HK-2 (cell line): ENCODE data around the gene PAK6.

Experiments used
- DNase-seq: peaks from one replicate; pipeline ENCODE4 v3.0.0-alpha.2; 2018; ENCODE audit not compliant: unreplicated experiment

PAK6 gene

DNA sequence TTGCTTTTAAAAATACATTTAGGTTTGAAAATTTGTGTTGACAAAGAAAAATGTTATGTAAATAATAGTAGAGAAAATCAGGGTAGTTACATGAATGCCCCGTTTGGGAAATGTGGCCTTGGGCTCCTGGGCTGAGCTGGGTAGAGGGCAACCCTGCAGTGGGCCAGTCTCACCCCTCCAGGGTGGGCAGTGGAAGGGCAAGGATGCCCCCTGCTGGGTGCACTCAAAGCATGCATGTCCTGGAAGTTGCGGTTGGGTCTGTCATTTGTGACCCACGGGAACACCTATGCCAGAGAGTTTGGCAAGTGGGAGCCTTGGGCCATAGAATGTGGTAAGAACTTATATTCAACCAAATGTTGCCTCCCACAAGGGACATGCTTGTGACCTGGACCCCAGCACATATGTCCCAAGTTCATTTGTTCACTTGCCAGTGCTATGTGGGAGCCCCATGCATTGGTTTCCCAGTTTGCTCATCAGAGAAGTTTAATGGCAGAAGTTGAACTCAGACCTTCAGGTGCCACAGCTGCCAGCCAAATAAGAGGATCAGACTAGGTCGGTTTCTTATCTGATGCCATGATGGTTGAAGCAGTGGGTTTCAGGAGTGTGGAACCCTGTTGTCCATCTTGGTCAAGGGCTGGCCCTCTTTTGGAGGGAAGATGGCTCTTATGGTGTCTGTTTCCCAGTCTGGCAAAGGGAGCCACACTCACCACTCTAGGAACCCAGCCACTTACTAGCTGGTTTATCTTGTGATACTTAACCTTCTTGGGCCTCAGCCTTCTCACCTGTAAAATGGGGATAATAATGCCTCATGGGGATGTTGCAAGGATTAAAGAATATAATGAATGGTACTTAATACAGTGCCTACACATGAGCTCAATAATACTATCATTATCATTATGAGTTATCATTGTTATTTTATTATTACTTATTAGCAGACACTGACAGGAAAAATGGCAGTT is 71.4 kb downstream of the PAK6 start:
- DNase-seq, result no peak

DNA sequence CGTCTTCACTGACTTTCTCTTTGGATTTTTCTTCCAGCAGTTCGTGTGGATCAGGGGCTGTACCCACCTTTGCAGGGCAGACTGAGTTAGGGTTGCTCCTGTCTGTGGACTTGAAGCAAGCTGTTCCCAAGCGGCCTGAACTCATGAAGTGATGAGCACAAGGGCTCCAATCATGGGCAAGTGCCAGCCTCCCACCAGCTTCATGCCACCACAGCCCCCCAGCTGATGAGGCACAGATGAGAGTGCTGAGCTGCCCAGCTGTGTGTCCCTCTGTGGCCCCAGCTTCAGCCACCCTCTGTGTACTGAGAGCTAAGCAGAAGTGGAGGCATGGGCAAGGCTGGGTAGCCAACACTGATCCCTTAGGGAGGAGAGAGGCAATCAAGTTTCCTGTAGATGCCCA is 72.1 kb downstream of the PAK6 start:
- no peak for DNase-seq

DNA sequence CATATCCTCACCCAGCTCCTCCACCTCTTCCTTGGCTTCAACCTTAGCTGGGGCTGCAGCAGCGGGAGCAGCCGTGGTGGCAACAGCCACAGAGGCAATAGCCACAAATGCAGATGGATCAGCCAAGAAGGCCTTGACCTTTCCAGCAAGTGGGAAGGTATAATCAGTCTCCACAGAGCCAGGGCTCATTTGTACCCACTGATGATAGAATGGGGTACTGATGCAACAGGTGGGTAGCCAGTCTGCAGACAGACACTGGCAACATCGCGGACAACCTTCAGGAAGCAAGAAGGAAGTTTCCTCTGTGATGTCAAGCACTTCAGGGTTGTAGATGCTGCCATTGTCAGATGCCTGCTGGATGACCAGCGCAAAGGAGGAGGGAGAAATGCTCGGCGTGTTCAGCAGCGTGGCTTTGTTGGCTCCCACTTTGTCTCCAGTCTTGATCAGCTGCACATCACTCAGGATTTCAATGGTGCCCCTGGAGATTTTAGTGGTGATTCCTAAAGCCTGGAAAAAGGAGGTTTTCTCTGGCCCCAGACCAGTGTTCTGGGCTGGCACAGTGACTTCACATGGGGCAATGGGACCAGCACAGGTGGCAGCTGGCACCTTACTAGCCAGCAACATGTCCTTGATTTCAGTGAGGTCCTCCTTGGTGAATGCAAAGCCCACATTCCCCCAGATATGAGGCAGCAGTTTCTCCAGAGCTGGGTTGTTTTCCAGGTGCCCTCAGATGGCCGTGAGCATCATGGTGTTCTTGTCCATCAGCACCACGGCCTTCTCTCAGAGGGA is 73.7 kb downstream of the PAK6 start:
- no peak for DNase-seq

DNA sequence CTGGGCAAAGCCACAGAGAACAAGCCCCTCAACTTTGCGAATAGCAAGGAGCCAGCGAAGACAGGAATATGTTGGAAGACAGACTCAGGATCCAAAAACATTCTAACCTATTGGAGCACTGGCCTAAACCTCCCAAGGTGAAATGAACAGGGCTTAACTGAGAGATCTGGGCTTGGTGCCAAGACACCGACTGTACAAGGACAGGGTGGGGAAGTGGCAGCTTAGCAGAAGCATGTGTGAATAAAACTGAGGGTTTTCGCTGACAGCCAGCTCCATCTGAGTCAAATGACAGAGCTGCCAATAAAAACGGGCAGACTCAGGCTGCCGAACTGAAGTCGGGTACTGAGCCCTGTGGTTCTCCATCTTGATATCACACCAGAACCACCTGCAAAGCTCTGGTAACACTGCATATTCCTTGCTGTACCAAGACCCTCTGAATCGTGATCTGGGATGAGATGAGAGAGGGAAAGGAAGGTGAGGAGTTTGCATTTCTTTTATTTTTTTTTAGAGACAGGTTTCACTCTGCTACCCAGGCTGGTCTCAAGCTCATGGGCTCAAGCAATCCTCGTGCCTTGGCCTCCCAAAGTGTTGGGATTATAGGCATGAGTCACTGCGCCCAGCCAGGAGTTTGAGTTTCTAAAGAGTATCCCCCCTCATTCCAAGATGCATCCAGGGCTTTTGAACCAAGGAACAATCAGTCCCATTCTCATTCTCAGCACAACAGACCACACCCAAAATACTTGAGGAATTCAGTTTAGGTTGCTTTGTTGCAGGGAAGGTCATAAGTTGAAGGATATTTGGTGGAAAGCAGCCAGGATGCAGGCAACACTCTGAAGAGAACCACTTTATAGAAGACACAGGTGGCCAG is 74.9 kb downstream of the PAK6 start:
- no peak for DNase-seq

DNA sequence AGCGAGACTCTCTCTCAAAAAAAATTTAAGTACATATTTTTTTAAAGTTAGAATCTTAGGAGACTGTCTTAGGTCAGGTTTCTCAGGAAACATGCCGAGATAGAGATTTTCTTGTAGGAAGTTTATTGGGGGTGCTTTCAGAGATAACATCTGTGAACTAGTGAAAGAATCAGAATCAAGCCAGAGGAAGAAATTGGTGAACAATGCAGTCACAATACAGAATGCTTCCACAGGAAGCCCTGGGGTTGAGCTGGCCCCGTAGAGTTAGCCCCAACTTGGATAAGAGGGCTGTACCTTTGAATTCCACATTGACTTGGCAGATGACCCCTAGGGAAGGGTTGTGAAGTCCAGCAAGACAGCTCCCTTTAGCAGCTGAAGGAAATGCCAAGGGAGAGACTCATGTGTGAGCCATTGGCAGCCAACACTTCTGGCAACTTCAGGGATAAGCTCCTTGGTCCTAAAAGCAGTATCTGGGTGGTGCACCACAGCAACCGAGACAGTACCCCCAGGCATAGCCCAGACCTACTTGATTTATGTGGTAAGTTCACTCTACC is 75.9 kb downstream of the PAK6 start:
- DNase-seq, result no peak

DNA sequence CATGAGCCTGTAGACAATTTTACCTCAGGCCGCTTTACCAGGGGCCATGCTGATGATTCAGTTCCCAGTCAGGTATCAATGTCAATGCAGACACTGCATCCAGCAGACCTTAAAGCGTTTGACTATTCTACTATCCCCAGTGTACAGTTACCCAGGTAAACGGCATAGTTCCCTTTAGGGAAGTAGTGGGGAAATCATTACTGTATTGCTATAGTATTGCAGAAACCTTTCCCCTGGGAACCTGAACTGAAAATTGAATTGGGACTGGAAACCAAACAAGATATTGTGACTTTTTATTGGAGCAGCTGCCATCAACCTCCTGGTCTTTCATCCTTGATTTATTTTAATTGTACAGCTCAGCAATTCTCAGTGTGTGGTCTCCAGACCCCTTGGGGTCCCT is 78.1 kb downstream of the PAK6 start:
- no peak for DNase-seq

DNA sequence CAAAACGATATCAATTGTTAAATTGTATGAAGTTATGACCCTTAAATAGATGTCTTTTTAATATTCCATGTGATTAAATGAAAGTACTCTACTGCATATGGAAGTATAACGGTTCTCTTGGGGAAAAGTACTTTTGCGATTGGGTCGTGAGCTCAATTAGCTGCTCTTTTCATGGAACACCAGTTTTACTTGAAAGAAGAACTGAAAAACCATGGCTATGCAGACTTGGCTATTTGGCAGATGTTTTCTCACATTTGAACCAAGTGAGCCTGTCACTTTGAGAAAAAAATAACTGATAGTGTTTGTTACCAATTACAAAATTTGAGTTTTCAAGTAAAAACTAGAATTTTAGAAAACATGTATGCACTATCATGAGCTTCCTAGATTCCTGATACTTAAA is 78.7 kb downstream of the PAK6 start:
- no peak for DNase-seq

DNA sequence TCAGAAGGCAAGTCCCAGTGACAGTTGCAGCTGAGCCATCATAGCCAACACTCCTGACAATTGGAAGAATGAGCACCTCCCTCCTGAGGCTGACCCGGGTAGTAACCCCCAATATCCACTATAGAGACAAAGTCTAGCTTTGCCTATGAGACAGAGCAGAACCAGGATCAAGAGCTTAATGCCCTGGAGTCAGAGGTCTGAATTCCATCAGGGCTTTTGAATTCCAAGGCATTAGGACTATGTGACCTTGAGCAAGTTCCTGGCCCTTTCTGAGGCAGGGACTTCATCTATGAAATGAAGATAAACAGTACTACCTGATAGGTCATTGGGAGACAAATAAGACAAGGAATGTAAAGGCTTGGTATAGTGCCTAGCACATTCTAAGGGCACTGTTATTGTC is 81.5 kb downstream of the PAK6 start:
- DNase-seq, result no peak

DNA sequence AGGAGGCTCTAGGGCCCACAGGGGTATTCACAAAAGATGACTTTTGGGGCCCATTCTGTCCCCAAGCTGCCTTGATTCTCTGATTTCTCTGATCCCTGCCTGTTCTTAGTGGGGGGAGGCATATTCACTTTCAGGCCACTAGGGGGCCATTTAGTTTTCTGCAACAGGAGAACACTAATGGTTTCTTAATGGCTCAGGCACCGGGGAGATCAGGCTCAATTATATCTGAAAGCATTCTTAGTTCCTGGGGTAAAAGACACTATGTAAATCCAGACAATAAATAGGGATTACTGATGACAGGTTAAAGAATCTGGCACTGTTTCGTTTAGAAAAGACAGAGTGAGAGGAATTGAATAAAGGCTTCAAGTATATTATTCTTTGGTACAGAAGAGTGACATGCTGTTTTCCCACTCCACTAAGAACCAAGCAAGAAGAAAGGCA is 82.1 kb downstream of the PAK6 start:
- no peak for DNase-seq

DNA sequence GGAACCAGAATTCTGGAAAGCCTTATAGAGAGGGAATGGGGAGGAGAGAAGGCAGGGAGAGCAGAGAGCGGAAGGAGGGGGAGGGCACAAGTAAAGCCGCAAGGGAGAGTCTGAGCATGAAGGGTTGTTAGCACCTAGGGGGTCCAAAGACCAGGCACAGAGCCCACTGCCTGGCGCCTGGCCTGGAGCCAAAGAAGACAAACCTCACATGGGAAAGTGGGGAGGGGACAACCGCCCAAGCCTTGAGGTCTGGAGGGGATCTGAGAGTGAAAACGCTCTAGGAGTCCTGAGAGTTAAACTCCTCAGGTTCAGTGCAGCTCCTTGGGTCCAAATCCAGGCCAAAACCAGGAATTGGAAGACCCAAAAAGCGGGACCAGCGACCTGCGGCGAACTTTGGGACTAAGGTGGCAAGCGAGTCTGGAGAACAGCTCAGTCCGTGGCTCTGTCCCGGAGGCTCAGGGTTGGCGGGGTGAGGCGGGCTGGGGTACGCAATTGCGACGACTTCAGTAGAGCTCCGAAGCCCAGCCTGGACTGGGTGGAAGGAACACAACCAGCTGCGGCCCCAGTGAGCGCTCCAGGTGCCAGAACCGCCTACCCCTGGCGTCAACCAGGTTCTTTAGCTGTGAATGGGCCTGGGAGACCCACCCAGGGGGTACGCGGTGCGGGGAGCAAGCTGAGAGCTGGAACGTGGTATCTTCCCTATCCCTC is 83.8 kb downstream of the PAK6 start:
- no peak for DNase-seq

DNA sequence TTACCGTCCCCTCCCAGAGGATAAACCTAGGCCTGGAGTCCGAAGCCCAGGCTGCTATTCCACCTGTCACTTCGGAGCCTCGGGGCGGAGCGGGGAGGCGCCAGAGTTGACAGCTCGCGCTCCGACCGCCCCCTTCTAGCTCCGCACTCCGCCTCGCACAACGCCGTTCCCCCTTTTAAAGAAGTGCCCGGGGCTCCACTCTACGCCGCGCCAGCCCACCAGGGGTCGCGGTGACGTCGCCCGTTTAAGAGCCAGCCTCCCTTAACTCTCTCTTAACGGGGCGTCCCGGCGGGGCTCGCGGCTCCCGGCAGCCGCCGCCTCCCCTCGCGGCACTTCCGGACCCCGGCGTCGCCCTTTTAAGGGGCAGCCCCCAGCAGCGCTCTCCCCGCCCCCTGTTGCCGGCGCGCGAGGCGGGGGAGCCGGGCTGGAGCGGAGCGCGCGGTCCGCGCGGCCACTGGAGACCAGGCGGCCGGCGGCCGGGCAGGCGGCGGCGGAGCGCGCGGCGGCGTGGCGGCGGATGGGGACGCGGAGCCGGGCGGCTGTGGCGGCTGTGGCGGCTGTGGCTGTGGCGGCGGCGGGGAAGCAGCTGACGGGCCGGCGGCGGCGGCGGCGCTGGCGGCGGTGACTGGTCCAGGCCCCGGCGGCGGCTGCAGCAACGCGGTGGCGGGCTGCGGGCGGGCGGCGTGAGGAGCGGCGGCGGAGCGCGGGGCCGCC is 84.5 kb downstream of the PAK6 start, which contains the start of gene INAFM2:
TSS of gene INAFM2 (plus strand) at position 454 of the 714 bp plus-strand sequence. CDS start 364 bp downstream, outside the sequence.
- peak; percentile 83 for DNase-seq

DNA sequence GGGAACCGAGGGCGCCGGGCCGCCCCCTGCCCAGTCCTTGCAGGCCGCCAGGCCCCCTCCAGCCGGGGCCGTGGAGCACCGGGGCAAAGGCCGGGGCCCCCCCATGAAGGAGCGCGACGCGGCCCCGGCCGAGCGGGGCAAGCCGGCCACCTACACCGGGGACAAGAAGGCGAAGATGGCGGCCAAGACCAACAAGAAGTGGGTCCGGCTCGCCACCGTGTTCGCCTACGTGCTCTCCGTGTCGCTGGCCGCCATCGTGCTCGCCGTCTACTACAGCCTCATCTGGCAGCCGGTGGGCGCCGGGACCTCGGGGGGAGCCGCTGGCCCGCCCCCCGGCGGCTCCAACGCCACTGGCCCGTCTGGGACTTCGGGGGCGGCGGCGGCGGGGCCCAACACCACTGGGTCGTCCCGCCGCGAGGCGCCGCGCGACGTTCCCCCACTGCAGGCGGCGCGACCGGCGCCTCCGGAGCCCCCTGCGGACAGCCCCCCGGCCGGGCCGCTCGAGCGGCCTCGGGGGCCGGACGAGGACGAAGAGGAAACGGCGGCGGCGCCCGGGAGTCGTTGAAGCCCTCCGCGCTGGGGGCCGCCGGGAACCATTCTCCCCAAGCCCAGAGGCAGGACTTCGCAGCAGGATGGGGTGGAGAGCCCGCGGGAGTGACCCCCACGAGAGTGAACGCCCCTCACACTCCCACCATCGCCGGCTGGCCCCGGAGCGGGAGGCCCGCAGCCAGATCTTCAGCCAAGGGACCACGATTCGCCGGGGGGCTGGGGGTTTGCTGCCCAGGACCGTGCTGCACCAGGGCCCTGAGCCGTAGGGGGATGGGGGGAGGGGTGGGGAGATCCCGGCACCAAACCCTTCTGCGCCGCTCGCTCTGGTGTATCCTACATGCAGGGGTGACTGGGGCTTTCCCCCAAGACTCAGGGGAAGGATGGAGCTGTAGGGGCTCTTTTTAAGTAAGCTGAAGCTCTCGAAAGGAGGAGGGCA is 85.4 kb downstream of the PAK6 start:
- no peak for DNase-seq

DNA sequence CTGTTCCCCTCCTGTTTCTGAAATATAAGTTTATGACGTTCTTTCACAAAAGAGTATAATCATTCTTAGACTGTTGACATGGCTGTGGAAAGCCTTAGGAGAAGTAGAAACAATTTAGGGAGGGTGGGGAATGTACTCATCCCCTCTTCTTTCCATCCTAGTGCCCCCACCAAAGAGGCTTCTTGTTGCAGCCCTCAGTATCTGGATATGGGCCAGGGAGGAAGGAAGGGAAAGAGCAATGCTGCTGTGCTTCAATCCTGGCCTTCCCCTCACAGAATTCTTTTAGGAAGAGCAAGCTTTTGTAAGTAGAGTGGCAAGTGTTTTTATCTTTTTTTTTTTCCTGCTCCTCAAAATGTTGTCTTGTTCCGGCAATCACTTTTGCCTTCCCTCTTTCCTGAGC is 86.3 kb downstream of the PAK6 start:
- no peak for DNase-seq

DNA sequence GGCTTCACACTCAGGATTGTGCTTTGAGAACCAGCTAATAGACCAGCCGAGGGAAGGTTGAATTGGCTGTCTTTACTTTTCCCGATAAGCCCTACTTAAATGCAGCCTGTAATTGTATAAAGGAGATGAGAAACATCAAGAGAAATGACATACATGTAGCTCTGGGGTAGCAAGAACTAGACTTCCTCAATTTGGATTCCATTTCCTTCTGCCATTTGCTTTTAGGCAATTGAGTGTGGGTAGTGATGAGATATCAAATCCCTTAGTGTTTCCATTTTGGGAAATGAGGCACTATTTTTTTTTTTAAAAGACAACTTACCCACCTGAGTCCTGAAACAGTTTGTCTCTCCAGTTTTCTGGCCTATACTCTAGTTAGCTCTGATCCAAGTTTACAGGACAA is 86.8 kb downstream of the PAK6 start:
- no peak for DNase-seq
